Left hindlimb (tissue), 1 donor: Measurements from ENCODE around the gene MUC20.
"Not testable (repeated sequence)": the region's sequence is repeated elsewhere in the genome, so short reads cannot be mapped to it uniquely, and the experiment has no call there.

ENCODE experiments used
- DNase-seq: peaks from one replicate; pipeline ENCODE4 v3.0.0-alpha.2; 2018

Gene MUC20

GRCh38 chr3:195692781-195693427, 27.9 kb upstream of the MUC20 start:
- DNase-seq, result no peak

- DNase-seq, result no peak
Measured at GRCh38 chr3:195693428-195694216, 27.2 kb upstream of the MUC20 start.

- DNase-seq, result not testable (repeated sequence)
Measured at GRCh38 chr3:195694217-195695076, 26.3 kb upstream of the MUC20 start.

- DNase-seq, result no peak
Measured at GRCh38 chr3:195696632-195697278, 24.0 kb upstream of the MUC20 start.

- no peak for DNase-seq
Measured at GRCh38 chr3:195697582-195698324, 23.0 kb upstream of the MUC20 start.

GRCh38 chr3:195698325-195698646, 22.5 kb upstream of the MUC20 start:
- DNase-seq, result no peak

- DNase-seq, result no peak
Measured at GRCh38 chr3:195698647-195699387, 22.0 kb upstream of the MUC20 start.

GRCh38 chr3:195699388-195699771, 21.4 kb upstream of the MUC20 start:
- DNase-seq, result no peak

GRCh38 chr3:195699860-195700259, 20.9 kb upstream of the MUC20 start:
- no peak for DNase-seq

GRCh38 chr3:195700319-195700718, 20.5 kb upstream of the MUC20 start:
- no peak for DNase-seq

GRCh38 chr3:195701042-195701915, 19.5 kb upstream of the MUC20 start:
- no peak for DNase-seq

- DNase-seq, result no peak
Measured at GRCh38 chr3:195703776-195704175, 17.0 kb upstream of the MUC20 start.

- DNase-seq, result no peak
Measured at GRCh38 chr3:195704433-195704999, 16.3 kb upstream of the MUC20 start.

- DNase-seq, result no peak
Measured at GRCh38 chr3:195705081-195705991, 15.4 kb upstream of the MUC20 start.

GRCh38 chr3:195708061-195708460, 12.7 kb upstream of the MUC20 start:
- DNase-seq, result no peak

GRCh38 chr3:195708626-195709481, 11.9 kb upstream of the MUC20 start:
- no peak for DNase-seq

GRCh38 chr3:195709676-195710085, 11.1 kb upstream of the MUC20 start:
- no peak for DNase-seq
